Sigmoid colon (tissue), 3 donors: Measurements from ENCODE around the gene SERPINB6.

ENCODE experiments used
- CTCF ChIP-seq, 4 experiments: fragments of 450-650 bp in 3 of 4; fragments of 200-600 bp in 1 of 4; IDR thresholded peaks; one replicate each; pipeline ENCODE4 v1.5.1; 2016 to 2019; ENCODE audit warnings: antibody characterized with exemption in 4 of 4, mild to moderate bottlenecking in 3 of 4, moderate library complexity in 2 of 4
- POLR2A ChIP-seq, 2 donors: fragments of 450-650 bp; IDR thresholded peaks; one replicate each; pipeline ENCODE4 v1.6.1; 2016; ENCODE audit warnings: antibody characterized with exemption in 2 of 2, mild to moderate bottlenecking in 2 of 2, moderate library complexity in 2 of 2

GRCh38 chr6:3005077-3005476, 33.7 kb upstream of the SERPINB6 start:
- TF ChIP-seq CTCF (IDR thresholded peaks at IDR 0.05) (no peak), POLR2A (IDR thresholded peaks at IDR 0.05) (no peak)
